Stimulated activated CD4-positive, alpha-beta T cell treated with anti-CD3 and anti-CD28 coated beads, Interleukin-2, amount 100 ng/mL, for 4 hours (primary cell): ENCODE measurements around the gene LAMC3.

Experiments used
- DNase-seq: peaks from one replicate; pipeline ENCODE4 v3.0.0-alpha.2; 2020; ENCODE audit warnings: low read depth

Gene LAMC3

GRCh38 chr9:130979591-130980385, 29.2 kb upstream of the LAMC3 start:
- no peak for DNase-seq

GRCh38 chr9:130980526-130980925, 28.4 kb upstream of the LAMC3 start:
- no peak for DNase-seq

- no peak for DNase-seq
Observed at GRCh38 chr9:130981002-130981755, 27.8 kb upstream of the LAMC3 start.

- DNase-seq: no peak
Observed at GRCh38 chr9:130981756-130982137, 27.2 kb upstream of the LAMC3 start.

GRCh38 chr9:130982636-130983358, 26.2 kb upstream of the LAMC3 start:
- no peak for DNase-seq

GRCh38 chr9:130983359-130983670, 25.7 kb upstream of the LAMC3 start:
- DNase-seq: no peak

GRCh38 chr9:130983970-130984369, 25.0 kb upstream of the LAMC3 start:
- DNase-seq: no peak

- no peak for DNase-seq
Observed at GRCh38 chr9:130984521-130984920, 24.5 kb upstream of the LAMC3 start.

GRCh38 chr9:130985029-130985428, 23.9 kb upstream of the LAMC3 start:
- DNase-seq: no peak

GRCh38 chr9:130985606-130986162, 23.3 kb upstream of the LAMC3 start:
- DNase-seq: no peak

GRCh38 chr9:130986356-130986965, 22.5 kb upstream of the LAMC3 start:
- no peak for DNase-seq

GRCh38 chr9:130987054-130987453, 21.9 kb upstream of the LAMC3 start:
- DNase-seq: no peak

GRCh38 chr9:130987738-130988399, 21.1 kb upstream of the LAMC3 start:
- DNase-seq: no peak

GRCh38 chr9:130988400-130988747, 20.6 kb upstream of the LAMC3 start:
- no peak for DNase-seq

- DNase-seq: no peak
Observed at GRCh38 chr9:130988905-130989304, 20.1 kb upstream of the LAMC3 start.

GRCh38 chr9:130989391-130989790, 19.6 kb upstream of the LAMC3 start:
- no peak for DNase-seq

GRCh38 chr9:130989891-130990290, 19.1 kb upstream of the LAMC3 start:
- DNase-seq: no peak

- no peak for DNase-seq
Observed at GRCh38 chr9:130990306-130990977, 18.5 kb upstream of the LAMC3 start.

- no peak for DNase-seq
Observed at GRCh38 chr9:130990978-130991777, 17.8 kb upstream of the LAMC3 start.
